GM23338 (cell line): ENCODE measurements around the gene GNB1.

Experiments used
- CTCF ChIP-seq, 2 experiments: fragments of 200-600 bp in 1 of 2; sonication (generic) in 1 of 2; conservative IDR thresholded peaks; 2 replicates each; pipeline versions ENCODE4 v1.5.1 to v1.6.1; 2016 to 2017; ENCODE audit warnings: antibody characterized with exemption in 2 of 2, low read depth in 2 of 2, mild to moderate bottlenecking in 2 of 2, moderate library complexity in 1 of 2
- ETS1 ChIP-seq: IDR thresholded peaks from 2 replicates; pipeline ENCODE4 v1.6.1; 2016; ENCODE audit warnings: antibody characterized with exemption
- EZH2 ChIP-seq: fragments of 200-600 bp; sonication (generic); IDR thresholded peaks from one replicate; pipeline ENCODE4 v1.8.0; 2017; ENCODE audit warnings: antibody characterized with exemption, mild to moderate bottlenecking, low read depth; ENCODE audit not compliant: unreplicated experiment
- EZH2phosphoT487 ChIP-seq: fragments of 200-600 bp; sonication (generic); IDR thresholded peaks from one replicate; pipeline ENCODE4 v1.8.1; 2018; ENCODE audit warnings: antibody characterized with exemption; ENCODE audit not compliant: unreplicated experiment
- JUNB ChIP-seq: IDR thresholded peaks from one replicate; pipeline ENCODE4 v1.6.1; 2016; ENCODE audit warnings: antibody characterized with exemption; ENCODE audit not compliant: unreplicated experiment
- NANOG ChIP-seq: IDR thresholded peaks from 2 replicates; pipeline ENCODE4 v1.6.1; 2016; ENCODE audit warnings: antibody characterized with exemption, borderline replicate concordance
- POLR2AphosphoS5 ChIP-seq: IDR thresholded peaks from 2 replicates; pipeline ENCODE4 v1.6.1; 2016; ENCODE audit warnings: antibody characterized with exemption, low read depth
- REST ChIP-seq: IDR thresholded peaks from one replicate; pipeline ENCODE4 v1.6.1; 2018; ENCODE audit warnings: antibody characterized with exemption; ENCODE audit not compliant: unreplicated experiment

- no peak for TF ChIP-seq CTCF (conservative IDR thresholded peaks at IDR 0.05; ENCODE audit: low read depth in 2 of 2)
- no peak for TF ChIP-seq REST
- no peak for TF ChIP-seq NANOG
- no peak for TF ChIP-seq POLR2AphosphoS5
- TF ChIP-seq JUNB, result no peak
- TF ChIP-seq EZH2, result no peak
- TF ChIP-seq EZH2phosphoT487, result no peak
- no peak for TF ChIP-seq ETS1
Measured at GRCh38 chr1:1852619-1853414, 38.1 kb downstream of the GNB1 start.
